HPDE6-E6E7 (cell line): ENCODE data around the gene FAM43A.

ENCODE experiments used
- DNase-seq: peaks from one replicate; pipeline ENCODE4 v3.0.0; 2011; ENCODE audit warnings: missing footprints; ENCODE audit errors: extremely low spot score

Gene FAM43A

GRCh38 chr3:194675081-194675640, 10.5 kb upstream of the FAM43A start:
- no peak for DNase-seq

- DNase-seq, result no peak
Measured at GRCh38 chr3:194675680-194676079, 10.0 kb upstream of the FAM43A start.

GRCh38 chr3:194676471-194676870, 9.2 kb upstream of the FAM43A start:
- DNase-seq, result no peak

GRCh38 chr3:194680888-194681615, 4.6 kb upstream of the FAM43A start:
- no peak for DNase-seq

GRCh38 chr3:194682189-194682693, 3.4 kb upstream of the FAM43A start:
- no peak for DNase-seq

DNA sequence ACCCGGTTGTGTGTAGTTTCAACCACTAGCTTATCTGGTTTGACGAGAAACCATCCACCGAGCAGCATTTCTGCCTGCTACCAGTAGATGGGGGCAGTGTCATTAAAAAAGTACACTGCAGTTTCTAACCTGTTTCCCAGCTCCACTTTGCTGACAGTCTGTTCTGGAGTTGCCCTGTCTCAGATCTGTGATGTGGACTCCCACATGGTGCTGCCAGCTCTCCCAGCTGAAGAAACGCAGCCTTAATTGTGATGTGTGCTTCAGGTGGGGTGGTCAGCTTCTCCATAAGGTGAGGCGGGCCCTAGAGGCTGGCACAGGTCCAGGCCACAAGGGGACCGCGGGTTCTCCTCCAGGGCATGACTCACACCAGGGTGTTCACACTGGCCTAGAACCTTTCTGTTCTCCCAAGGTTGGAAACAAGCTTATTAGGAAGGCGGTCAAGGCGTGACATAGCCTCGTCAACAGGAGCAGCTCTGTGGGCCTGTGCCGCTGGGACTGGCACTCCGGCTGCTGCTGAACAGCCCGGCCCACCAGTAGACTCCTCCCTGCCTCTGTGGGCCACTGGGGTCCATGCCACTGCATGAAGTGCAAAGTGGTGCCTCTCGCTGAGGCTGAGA, 2.9 kb upstream of the FAM43A start:
- DNase-seq, result peak; percentile 84

- no peak for DNase-seq
Measured at GRCh38 chr3:194683380-194683779, 2.3 kb upstream of the FAM43A start.

- DNase-seq, result no peak
Measured at GRCh38 chr3:194685065-194685717, 492 bp upstream of the FAM43A start.

GRCh38 chr3:194686414-194686815, 732 bp downstream of the FAM43A start:
- DNase-seq, result no peak

DNA sequence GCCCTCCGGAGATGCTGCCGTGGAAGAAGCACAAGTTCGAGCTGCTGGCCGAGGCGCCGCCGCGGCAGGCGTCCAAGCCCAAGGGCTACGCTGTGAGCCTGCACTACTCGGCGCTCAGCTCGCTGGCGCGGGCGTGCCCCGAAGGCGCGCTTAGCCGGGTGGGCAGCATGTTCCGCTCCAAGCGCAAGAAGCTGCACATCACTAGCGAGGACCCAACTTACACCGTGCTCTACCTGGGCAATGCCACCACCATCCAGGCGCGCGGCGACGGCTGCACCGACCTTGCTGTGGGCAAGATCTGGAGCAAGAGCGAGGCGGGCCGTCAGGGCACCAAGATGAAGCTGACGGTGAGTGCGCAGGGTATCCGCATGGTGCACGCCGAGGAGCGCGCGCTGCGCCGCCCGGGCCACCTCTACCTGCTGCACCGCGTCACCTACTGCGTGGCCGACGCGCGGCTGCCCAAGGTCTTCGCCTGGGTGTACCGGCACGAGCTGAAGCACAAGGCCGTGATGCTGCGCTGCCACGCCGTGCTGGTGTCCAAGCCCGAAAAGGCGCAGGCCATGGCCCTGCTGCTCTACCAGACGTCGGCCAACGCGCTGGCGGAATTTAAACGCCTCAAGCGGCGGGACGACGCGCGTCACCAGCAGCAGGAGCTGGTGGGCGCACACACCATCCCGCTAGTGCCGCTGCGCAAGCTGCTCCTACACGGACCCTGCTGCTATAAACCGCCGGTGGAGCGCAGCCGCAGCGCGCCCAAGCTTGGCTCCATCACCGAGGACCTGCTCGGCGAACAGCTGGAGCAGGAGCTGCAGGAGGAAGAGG, 1.3 kb downstream of the FAM43A start:
- no peak for DNase-seq

DNA sequence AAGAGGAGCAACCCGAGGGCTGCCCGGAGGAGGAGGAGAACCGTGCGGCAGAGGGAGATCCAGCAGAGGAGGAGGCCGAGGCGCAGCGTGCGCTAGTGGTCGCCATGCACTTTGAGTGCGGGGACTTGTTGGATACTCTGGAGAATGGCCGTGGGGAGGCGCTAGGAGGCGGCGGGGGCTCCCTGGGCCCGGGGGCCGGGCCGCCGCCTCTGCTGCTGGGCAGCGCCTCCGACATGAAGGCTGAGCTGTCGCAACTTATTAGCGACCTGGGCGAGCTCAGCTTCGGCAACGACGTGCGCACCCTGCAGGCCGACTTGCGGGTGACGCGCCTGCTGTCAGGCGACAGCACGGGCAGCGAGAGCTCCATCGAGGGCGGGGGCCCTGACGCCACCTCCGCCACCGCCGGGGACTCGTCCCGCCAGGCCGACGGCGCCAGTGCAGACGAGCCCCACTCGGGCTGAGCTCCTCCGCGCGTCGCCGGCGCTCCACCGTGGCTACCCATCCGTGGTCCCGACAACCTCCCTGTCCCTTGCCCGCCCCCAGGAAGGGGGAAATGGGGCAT, 2.0 kb downstream of the FAM43A start:
- DNase-seq, result peak; percentile 32

GRCh38 chr3:194688200-194688740, 2.6 kb downstream of the FAM43A start:
- no peak for DNase-seq

GRCh38 chr3:194688946-194689345, 3.3 kb downstream of the FAM43A start:
- no peak for DNase-seq

DNA sequence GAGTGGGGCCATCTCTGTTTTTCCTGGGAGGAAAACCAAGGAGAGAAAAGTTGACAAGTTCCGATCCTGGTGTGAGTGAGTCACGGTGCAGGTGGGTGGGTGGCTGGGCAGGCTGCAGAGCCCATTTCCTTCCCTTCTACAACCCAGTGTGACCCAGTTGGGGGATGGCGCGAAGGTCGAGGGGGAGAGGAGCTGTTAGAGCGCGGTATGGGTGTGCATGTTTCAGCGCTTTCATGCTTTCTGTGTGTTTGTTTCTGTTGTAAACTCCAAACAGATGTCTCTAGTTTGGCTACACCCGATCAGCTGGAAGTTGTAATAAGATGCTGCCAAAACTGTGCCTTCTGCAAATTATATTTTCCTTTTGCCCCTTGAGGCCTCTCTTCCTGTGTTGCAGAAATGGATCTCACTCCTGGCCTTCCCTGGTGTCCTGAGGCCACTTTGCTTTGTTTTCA, 3.8 kb downstream of the FAM43A start:
- DNase-seq, result no peak

- no peak for DNase-seq
Measured at GRCh38 chr3:194690501-194691372, 5.1 kb downstream of the FAM43A start.

- no peak for DNase-seq
Measured at GRCh38 chr3:194691481-194692283, 6.0 kb downstream of the FAM43A start.

- DNase-seq, result no peak
Measured at GRCh38 chr3:194696702-194697101, 11.0 kb downstream of the FAM43A start.

DNA sequence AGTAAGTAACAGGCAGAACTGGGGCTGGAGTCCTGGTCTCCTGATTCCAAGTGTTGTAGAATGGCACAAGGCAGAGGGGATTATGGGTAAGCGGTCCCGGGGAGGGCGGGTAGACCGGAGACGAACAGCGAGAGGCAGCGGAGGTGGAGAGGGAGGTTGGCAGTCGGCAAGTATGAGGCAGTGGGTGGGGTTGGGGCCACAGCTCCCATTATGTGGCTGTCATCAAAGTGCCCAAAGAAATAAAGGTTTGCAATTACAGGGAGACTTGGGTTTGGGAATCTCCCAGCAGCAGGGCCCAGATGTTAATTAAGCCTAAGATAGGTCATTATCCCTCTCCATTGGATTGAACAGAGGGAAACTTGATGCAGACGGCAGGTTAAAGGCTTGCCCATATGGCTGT, 16.9 kb downstream of the FAM43A start:
- DNase-seq, result no peak

- DNase-seq, result no peak
Measured at GRCh38 chr3:194705227-194705626, 19.5 kb downstream of the FAM43A start.
